K562 (cell line): ENCODE results near the gene GOT1. TPM values are rescaled to one million over a fixed set of nuclear protein-coding genes. Genes with fewer than 3 reads are reported as not detected.

Source experiments
- CHCHD3 ChIP-seq: fragments of 250-450 bp; sonication (Bioruptor Pico); IDR thresholded peaks from 2 replicates; pipeline ENCODE4 v2.1.2; 2022; ENCODE audit warnings: mild to moderate bottlenecking
- CREM ChIP-seq: IDR thresholded peaks from 2 replicates; pipeline ENCODE4 v1.6.1; 2014; ENCODE audit warnings: antibody characterized with exemption, low read depth
- ELF1 ChIP-seq: fragments of 200-800 bp; sonication (Bioruptor generic); IDR thresholded peaks from 2 replicates; pipeline ENCODE4 v1.6.1; 2016; ENCODE audit warnings: missing genetic modification characterization, missing compliant biosample characterization
- GTF2E2 ChIP-seq: fragments of 200-800 bp; sonication (Bioruptor generic); IDR thresholded peaks from 2 replicates; pipeline ENCODE4 v1.6.1; 2016; ENCODE audit warnings: missing genetic modification characterization, missing compliant biosample characterization
- KDM5B ChIP-seq: fragments of 200-600 bp; sonication (generic); IDR thresholded peaks from 2 replicates; pipeline ENCODE4 v1.6.1; 2012; ENCODE audit warnings: low read depth, mild to moderate bottlenecking, moderate library complexity, low read length, control low read depth, inconsistent platforms; ENCODE audit not compliant: insufficient replicate concordance
- L3MBTL2 ChIP-seq: fragments of 450-650 bp; IDR thresholded peaks from 2 replicates; pipeline ENCODE4 v1.6.1; 2016; ENCODE audit warnings: mild to moderate bottlenecking, moderate library complexity
- MAZ ChIP-seq, 2 experiments: fragments of 450-650 bp in 1 of 2; sonication (generic) in 1 of 2; formaldehyde crosslinking; IDR thresholded peaks in 1 of 2; conservative IDR thresholded peaks in 1 of 2; 2 replicates each; pipeline versions ENCODE4 v1.4.0 to v1.5.0; 2020; ENCODE audit warnings: mild to moderate bottlenecking in 1 of 2, missing genetic modification reagents in 1 of 2
- MCM5 ChIP-seq: fragments of 450-650 bp; IDR thresholded peaks from 2 replicates; pipeline ENCODE4 v1.6.1; 2016; ENCODE audit warnings: low read depth
- NFRKB ChIP-seq: fragments of 450-650 bp; IDR thresholded peaks from 2 replicates; pipeline ENCODE4 v1.6.1; 2016; ENCODE audit warnings: low read depth
- NR2C2 ChIP-seq, 2 experiments: fragments of 200-800 bp in 1 of 2; sonication (Bioruptor generic) in 1 of 2; sonication (generic) in 1 of 2; formaldehyde crosslinking in 1 of 2; IDR thresholded peaks; 2 replicates each; pipeline versions ENCODE4 v1.6.1 to v1.8.0; 2016 to 2022; ENCODE audit warnings: mild to moderate bottlenecking in 1 of 2, missing compliant biosample characterization in 1 of 2, missing genetic modification characterization in 1 of 2, missing genetic modification reagents in 1 of 2
- RCOR1 ChIP-seq, 2 experiments: IDR thresholded peaks; 2 replicates each; pipeline ENCODE4 v1.6.1; 2012; ENCODE audit warnings: low read depth in 2 of 2, low read length in 2 of 2, borderline replicate concordance in 1 of 2, improper control_type of control experiment in 1 of 2
- SMAD4 ChIP-seq: fragments of 250-450 bp; sonication (Bioruptor Pico); conservative IDR thresholded peaks from 2 replicates; pipeline ENCODE4 v1.8.0; 2021; ENCODE audit warnings: inconsistent platforms, mild to moderate bottlenecking, moderate library complexity
- SP2 ChIP-seq: IDR thresholded peaks from 2 replicates; pipeline ENCODE4 v1.6.1; 2011; ENCODE audit warnings: mild to moderate bottlenecking, low read depth, low read length, moderate library complexity; ENCODE audit not compliant: poor library complexity, severe bottlenecking; ENCODE audit errors: extremely low read depth
- ZBTB11 ChIP-seq, 3 experiments: fragments of 200-800 bp in 1 of 3; fragments of 250-450 bp in 1 of 3; fragments of 450-650 bp in 1 of 3; sonication (Bioruptor Pico) in 1 of 3; sonication (Bioruptor generic) in 1 of 3; formaldehyde crosslinking in 1 of 3; IDR thresholded peaks; 2 replicates each; pipeline versions ENCODE4 v1.6.1 to v1.8.0; 2016 to 2022; ENCODE audit warnings: mild to moderate bottlenecking in 2 of 3, missing genetic modification characterization in 2 of 3, missing compliant biosample characterization in 1 of 3, moderate library complexity in 1 of 3
- ZFX ChIP-seq: sonication (generic); formaldehyde crosslinking; IDR thresholded peaks from 2 replicates; pipeline ENCODE4 v1.8.0; 2022; ENCODE audit warnings: mild to moderate bottlenecking, missing genetic modification reagents, moderate library complexity
- ZNF121 ChIP-seq: sonication (generic); formaldehyde crosslinking; conservative IDR thresholded peaks from 2 replicates; pipeline ENCODE4 v1.8.0; 2022; ENCODE audit warnings: missing genetic modification reagents
- ZNF263 ChIP-seq: sonication (generic); formaldehyde crosslinking; IDR thresholded peaks from 2 replicates; pipeline ENCODE4 v1.8.0; 2022; ENCODE audit warnings: mild to moderate bottlenecking, missing genetic modification reagents, borderline replicate concordance
- ZNF592 ChIP-seq: fragments of 450-650 bp; IDR thresholded peaks from 2 replicates; pipeline ENCODE4 v1.6.1; 2017; ENCODE audit warnings: antibody characterized with exemption, mild to moderate bottlenecking
- polyA plus RNA-seq, 8 experiments: library from polyadenylated mRNA; depleted of rRNA in 4 of 8; stranded (reverse) in 5 of 8; unstranded in 3 of 8; fragments of >200 nt; fragmentation: Nextera tagmentation in 2 of 8; fragmentation: Illumina TruSeq in 1 of 8; extraction: Ambion mirVana in 2 of 8; extraction: Trizol in 1 of 8; gene quantifications; 2 replicates each; pipeline versions ENCODE4 v1.2.1 to v1.2.3, GENCODE V29; 2011 to 2014; ENCODE audit warnings: inconsistent platforms in 1 of 8, missing spikeins in 1 of 8
- total RNA-seq, 7 experiments: library from RNA; depleted of rRNA in 6 of 7; stranded (reverse); fragments of >200 nt in 6 of 7; fragmentation: Illumina TruSeq in 2 of 7; extraction: Trizol in 2 of 7; gene quantifications; 2 replicates each; pipeline versions ENCODE4 v1.2.1 to v1.2.3, GENCODE V29; 2011 to 2021; ENCODE audit warnings: low replicate concordance in 1 of 7

GOT1 gene
- total and polyA plus RNA-seq, 9 of the 15 experiments (the other 6 are each of a cell fraction or from before 2014, with no cell fraction given): 55.7 to 166 (median 75.4) TPM

- TF ChIP-seq ZNF592: 0 out of 2 replicates have a peak, but pooled peaks have one; percentile 33
- TF ChIP-seq RCOR1 (IDR thresholded peaks at IDR 0.05; ENCODE audit: borderline replicate concordance in 1 of 2, low read depth in 2 of 2, low read length in 2 of 2): 0 out of 4 replicates have a peak, but pooled peaks of 1 of the 2 experiments have one; percentile 16
- TF ChIP-seq MAZ (CRISPR knock-in tag; conservative IDR thresholded peaks at IDR 0.05 in 1 of 2, IDR thresholded peaks at IDR 0.05 in 1 of 2): 0 out of 4 replicates have a peak, but pooled peaks of 1 of the 2 experiments have one; percentile 4
- no peak for TF ChIP-seq CHCHD3 (CRISPR knock-in tag)
- no peak; the same call in 1 of the 2 replicates for TF ChIP-seq ZNF121 (CRISPR knock-in tag)
- TF ChIP-seq GTF2E2 (tag): peak; percentile 65; the same call in 1 of the 2 replicates
- TF ChIP-seq KDM5B: peak; percentile 29
- TF ChIP-seq MCM5: no peak
- TF ChIP-seq ZBTB11 (CRISPR knock-in tag; IDR thresholded peaks at IDR 0.05): peak in 1 of 3 experiments; percentile 42; a peak in 2 of 6 replicates
- peak; percentile 54; the same call in 1 of the 2 replicates for TF ChIP-seq CREM
- peak; percentile 51; the same call in 1 of the 2 replicates for TF ChIP-seq ZFX (CRISPR knock-in tag)
- TF ChIP-seq NR2C2 (CRISPR knock-in tag; IDR thresholded peaks at IDR 0.05): no peak
- peak; percentile 68 for TF ChIP-seq NR2C2 (tag; IDR thresholded peaks at IDR 0.05)
- 0 out of 2 replicates have a peak, but pooled peaks have one; percentile 1 for TF ChIP-seq SMAD4 (CRISPR knock-in tag)
- TF ChIP-seq ELF1 (tag): no peak
- 0 out of 2 replicates have a peak, but pooled peaks have one; percentile 50 for TF ChIP-seq NFRKB
- TF ChIP-seq L3MBTL2: peak; percentile 76
- no peak for TF ChIP-seq SP2
- TF ChIP-seq ZNF263 (CRISPR knock-in tag): 0 out of 2 replicates have a peak, but pooled peaks have one; percentile 33
These were observed 851 bp upstream of the GOT1 start (continued) for GRCh38 chr10:99431190-99431760.
